ENCODE data around the gene SLC4A5. TPM values are rescaled to one million over a fixed set of nuclear protein-coding genes. Genes with fewer than 3 reads are reported as not detected.
"Not testable (repeated sequence)": the region's sequence is repeated elsewhere in the genome, so short reads cannot be mapped to it uniquely, and the experiment has no call there.

SLC4A5 gene
- total RNA-seq, 4 donors from 2014 or later = 4.2 to 22.9 (median 9.5) TPM

GRCh38 chr2:74345272-74345943 is 2.2 kb upstream of the SLC4A5 start:
- no peaks in the 10 kb centered on the region for H3K9me3 ChIP-seq
- no peaks in the 10 kb centered on the region for H3K4me1 ChIP-seq
- no peaks in the 10 kb centered on the region for H3K27me3 ChIP-seq
- H3K27ac ChIP-seq = no peak overlapping the region
- 54 to 65% methylated on average over 8 of the region's 8 CpGs for WGBS, 2 donors
- H3K4me3 ChIP-seq = no peak overlapping the region
- H3K36me3 ChIP-seq = peaks cover 0 to 30% (median 0%) of the 10 kb centered on the region in 3 donors
- TF ChIP-seq POLR2A (IDR thresholded peaks at IDR 0.05) (no peak), EP300 (IDR thresholded peaks at IDR 0.05) (no peak), CTCF (IDR thresholded peaks at IDR 0.05) (no peak)
- DNase-seq (ENCODE audit: low spot score in 2 of 2) = no peak

GRCh38 chr2:74336227-74336626 is 7.0 kb downstream of the SLC4A5 start:
- H3K27ac ChIP-seq; H3K9me3 ChIP-seq; DNase-seq (ENCODE audit: low spot score in 2 of 2); H3K27me3 ChIP-seq; H3K4me1 ChIP-seq; H3K4me3 ChIP-seq: not testable (repeated sequence)
- peaks cover 0 to 39% (median 4%) of the 10 kb centered on the region in 3 donors for H3K36me3 ChIP-seq
- 73 to 84% methylated on average over 2 of the region's 2 CpGs for WGBS, 2 donors

- Histone ChIP-seq H3K27me3 (no peaks in the 10 kb centered on the region), H3K4me1 (no peaks in the 10 kb centered on the region), H3K36me3 (peaks cover 0 to 52% (median 12%) of the 10 kb centered on the region in 3 donors), H3K9me3 (no peaks in the 10 kb centered on the region), H3K4me3 (no peak overlapping the region), H3K27ac (no peak overlapping the region)
- TF ChIP-seq CTCF (IDR thresholded peaks at IDR 0.05) (peak; percentile 71 to 94 (median 90)), EP300 (IDR thresholded peaks at IDR 0.05) (no peak), POLR2A (IDR thresholded peaks at IDR 0.05) (no peak)
- 37 to 39% methylated on average over 3 of the region's 3 CpGs for WGBS, 2 donors
- DNase-seq (ENCODE audit: low spot score in 2 of 2) = peak; percentile 63 to 77
These were observed 8.3 kb downstream of the SLC4A5 start for GRCh38 chr2:74334931-74335333.

- no peak overlapping the region for H3K4me3 ChIP-seq
- no peaks in the 10 kb centered on the region for H3K9me3 ChIP-seq
- whole genome bisulfite sequencing, 2 donors = 86 to 91% methylated on average over 6 of the region's 6 CpGs
- TF ChIP-seq EP300 (IDR thresholded peaks at IDR 0.05) (no peak), POLR2A (IDR thresholded peaks at IDR 0.05) (no peak), CTCF (IDR thresholded peaks at IDR 0.05) (no peak)
- peaks cover 0 to 60% (median 14%) of the 10 kb centered on the region in 3 donors for H3K36me3 ChIP-seq
- no peak overlapping the region for H3K27ac ChIP-seq
- H3K4me1 ChIP-seq = no peaks in the 10 kb centered on the region
- DNase-seq (ENCODE audit: low spot score in 2 of 2) = no peak
- no peaks in the 10 kb centered on the region for H3K27me3 ChIP-seq
These were observed 9.2 kb downstream of the SLC4A5 start for GRCh38 chr2:74333896-74334586.

- peaks cover 0 to 64% (median 14%) of the 10 kb centered on the region in 3 donors for H3K36me3 ChIP-seq
- no peaks in the 10 kb centered on the region for H3K27me3 ChIP-seq
- no peak overlapping the region for H3K27ac ChIP-seq
- WGBS, 2 donors = 63 to 65% methylated on average over 3 of the region's 3 CpGs
- H3K9me3 ChIP-seq = no peaks in the 10 kb centered on the region
- DNase-seq (ENCODE audit: low spot score in 2 of 2) = no peak
- TF ChIP-seq CTCF (IDR thresholded peaks at IDR 0.05) (no peak), POLR2A (IDR thresholded peaks at IDR 0.05) (no peak), EP300 (IDR thresholded peaks at IDR 0.05) (no peak)
- H3K4me3 ChIP-seq = no peak overlapping the region
- no peaks in the 10 kb centered on the region for H3K4me1 ChIP-seq
These were observed 10.0 kb downstream of the SLC4A5 start for GRCh38 chr2:74333175-74333574.
